Stomach (tissue), 9 donors: ENCODE results near the gene FGF14. TPM values are rescaled to one million over a fixed set of nuclear protein-coding genes. Genes with fewer than 3 reads are reported as not detected.

Experiments used
- DNase-seq, 2 donors: peaks; one replicate each; pipeline versions ENCODE4 v3.0.0 to v3.0.0-alpha.2; 2013 to 2019
- H3K27ac ChIP-seq, 5 donors: fragments of 200-600 bp in 4 of 5; sonication (generic) in 4 of 5; one replicate each; pipeline ENCODE4 v1.5.1; 2013 to 2019; ENCODE audit warnings: mild to moderate bottlenecking in 1 of 5, moderate library complexity in 1 of 5
- H3K27me3 ChIP-seq, 3 donors: fragments of 200-600 bp; sonication (generic); one replicate each; pipeline ENCODE4 v1.5.1; 2017 to 2019; ENCODE audit warnings: mixed run types in 1 of 3
- H3K36me3 ChIP-seq, 4 donors: fragments of 200-600 bp; sonication (generic); 1 replicate in 3 of 4; 2 replicates in 1 of 4; pipeline ENCODE4 v1.5.1; 2016 to 2019
- H3K4me1 ChIP-seq, 4 donors: fragments of 200-600 bp; sonication (generic); one replicate each; pipeline ENCODE4 v1.5.1; 2016 to 2019
- H3K4me3 ChIP-seq, 4 donors: fragments of 200-600 bp; sonication (generic) in 3 of 4; one replicate each; pipeline ENCODE4 v1.5.1; 2016 to 2019; ENCODE audit warnings: mild to moderate bottlenecking in 1 of 4
- H3K9me3 ChIP-seq, 4 donors: fragments of 200-600 bp; sonication (generic); one replicate each; pipeline ENCODE4 v1.5.1; 2016 to 2019
- EP300 ChIP-seq: sonication (generic); formaldehyde crosslinking; IDR thresholded peaks from one replicate; pipeline ENCODE4 v1.6.1; 2017; ENCODE audit warnings: antibody characterized with exemption
- POLR2A ChIP-seq, 4 donors: fragments of 450-650 bp; IDR thresholded peaks; one replicate each; pipeline ENCODE4 v1.6.1; 2016; ENCODE audit warnings: antibody characterized with exemption in 4 of 4, control low read depth in 2 of 4, mild to moderate bottlenecking in 1 of 4, moderate library complexity in 1 of 4
- POLR2AphosphoS5 ChIP-seq, 3 donors: sonication (generic); formaldehyde crosslinking; IDR thresholded peaks; one replicate each; pipeline ENCODE4 v1.6.1; 2016; ENCODE audit warnings: antibody characterized with exemption in 3 of 3
- WGBS, 5 donors: extraction: QIAGEN DNeasy Blood & Tissue Kit in 3 of 5; methylation state at CpG; one replicate each; pipeline versions ENCODE4 v1.1.5 to v1.1.7; 2013 to 2018; 5-methylcytosine and 5-hydroxymethylcytosine counted together
- intact Hi-C: fragments of 100-400 bp; cut with DNase I; formaldehyde crosslinking; loops from one replicate; pipeline ENCODE4 v1.15.1; 2023; ENCODE audit warnings: low total_unique reads
- polyA plus RNA-seq, 3 donors: library from polyadenylated mRNA; stranded (reverse); fragments of 200-250 nt; gene quantifications; one replicate each; pipeline ENCODE4 v1.2.3, GENCODE V29; 2013
- total RNA-seq, 5 donors: library from RNA; depleted of rRNA; stranded (reverse); fragments of >200 nt; gene quantifications; one replicate each; pipeline versions ENCODE4 v1.1.0 to v1.2.3, GENCODE V29; 2014 to 2016
- TF ChIP-seq, protein P1 (sequence below), 7 experiments: fragments of 450-650 bp in 4 of 7; fragments of 200-600 bp in 3 of 7; sonication (generic) in 3 of 7; IDR thresholded peaks; one replicate each; pipeline ENCODE4 v1.5.1; 2016 to 2019; ENCODE audit warnings: antibody characterized with exemption in 7 of 7, control low read depth in 2 of 7, mild to moderate bottlenecking in 1 of 7
- donor health status: healthy with polysubstance abuse.
- donor health status: Bipolar disorder and iron deficiency.
- donor health status: healthy.

Gene FGF14
- total and polyA plus RNA-seq, 8 donors: 0.08 to 6.6 (median 0.54) TPM

DNA sequence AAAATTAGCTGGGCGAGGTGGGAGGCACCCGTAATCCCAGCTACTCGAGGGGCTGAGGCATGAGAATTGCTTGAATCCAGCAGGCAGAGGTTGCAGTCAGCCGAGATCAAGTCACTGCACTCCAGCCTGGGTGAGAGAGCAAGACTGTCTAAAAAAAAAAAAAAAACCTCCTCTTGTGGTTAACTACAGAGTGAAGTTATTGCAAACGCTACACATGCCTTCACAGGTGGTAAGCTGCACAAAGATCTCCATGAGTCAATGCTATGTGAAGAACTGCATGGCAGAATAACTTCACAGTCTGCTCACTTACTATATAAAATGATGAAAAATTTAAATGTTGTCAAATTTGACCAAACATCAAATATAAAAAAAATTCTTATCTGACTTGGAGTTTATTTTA lies 436.8 kb downstream of the FGF14 start:
- intact Hi-C loops: no loop called here
- no peak overlapping the region for H3K27ac ChIP-seq
- H3K9me3 ChIP-seq: no peaks in the 10 kb centered on the region
- H3K27me3 ChIP-seq: no peaks in the 10 kb centered on the region
- no peak for DNase-seq
- no peaks in the 10 kb centered on the region for H3K36me3 ChIP-seq
- TF ChIP-seq, protein P1, sequence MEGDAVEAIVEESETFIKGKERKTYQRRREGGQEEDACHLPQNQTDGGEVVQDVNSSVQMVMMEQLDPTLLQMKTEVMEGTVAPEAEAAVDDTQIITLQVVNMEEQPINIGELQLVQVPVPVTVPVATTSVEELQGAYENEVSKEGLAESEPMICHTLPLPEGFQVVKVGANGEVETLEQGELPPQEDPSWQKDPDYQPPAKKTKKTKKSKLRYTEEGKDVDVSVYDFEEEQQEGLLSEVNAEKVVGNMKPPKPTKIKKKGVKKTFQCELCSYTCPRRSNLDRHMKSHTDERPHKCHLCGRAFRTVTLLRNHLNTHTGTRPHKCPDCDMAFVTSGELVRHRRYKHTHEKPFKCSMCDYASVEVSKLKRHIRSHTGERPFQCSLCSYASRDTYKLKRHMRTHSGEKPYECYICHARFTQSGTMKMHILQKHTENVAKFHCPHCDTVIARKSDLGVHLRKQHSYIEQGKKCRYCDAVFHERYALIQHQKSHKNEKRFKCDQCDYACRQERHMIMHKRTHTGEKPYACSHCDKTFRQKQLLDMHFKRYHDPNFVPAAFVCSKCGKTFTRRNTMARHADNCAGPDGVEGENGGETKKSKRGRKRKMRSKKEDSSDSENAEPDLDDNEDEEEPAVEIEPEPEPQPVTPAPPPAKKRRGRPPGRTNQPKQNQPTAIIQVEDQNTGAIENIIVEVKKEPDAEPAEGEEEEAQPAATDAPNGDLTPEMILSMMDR (IDR thresholded peaks at IDR 0.05): no peak
- TF ChIP-seq EP300: no peak
- TF ChIP-seq POLR2A (IDR thresholded peaks at IDR 0.05): no peak
- no peak for TF ChIP-seq POLR2AphosphoS5 (IDR thresholded peaks at IDR 0.05)
- no peak overlapping the region for H3K4me3 ChIP-seq
- no peaks in the 10 kb centered on the region for H3K4me1 ChIP-seq
- 61 to 81% (median 64%) methylated on average over 5 of the region's 5 CpGs for WGBS, 5 donors

DNA sequence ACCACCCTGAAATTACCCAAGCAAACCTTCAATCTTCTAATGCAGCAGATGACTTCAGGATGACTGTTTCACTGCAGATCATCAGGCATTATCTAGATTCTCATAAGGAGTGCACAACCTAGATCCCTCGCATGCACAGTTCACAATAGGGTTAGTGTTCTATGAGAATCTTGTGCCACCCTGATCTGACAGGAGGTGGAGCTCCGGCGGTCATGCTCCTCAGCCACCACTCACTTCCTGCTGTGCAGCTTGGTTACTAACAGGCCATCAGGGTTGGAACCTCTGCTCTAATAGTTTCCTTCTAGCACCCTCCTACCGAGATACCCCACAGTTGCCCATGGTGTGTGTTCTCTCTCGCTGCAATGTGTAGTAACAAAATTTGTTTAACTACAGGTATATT lies 442.8 kb downstream of the FGF14 start:
- Histone ChIP-seq H3K4me3 (no peak overlapping the region), H3K36me3 (no peaks in the 10 kb centered on the region), H3K9me3 (peaks cover 0 to 3% (median 0%) of the 10 kb centered on the region in 4 donors), H3K4me1 (no peaks in the 10 kb centered on the region), H3K27me3 (no peaks in the 10 kb centered on the region), H3K27ac (no peak overlapping the region)
- no peak for DNase-seq
- no peak for TF ChIP-seq EP300
- TF ChIP-seq, protein P1 (IDR thresholded peaks at IDR 0.05): no peak
- TF ChIP-seq POLR2A (IDR thresholded peaks at IDR 0.05): no peak
- TF ChIP-seq POLR2AphosphoS5 (IDR thresholded peaks at IDR 0.05): no peak
- 71 to 85% (median 78%) methylated on average over 5 of the region's 5 CpGs for WGBS, 5 donors
- intact Hi-C loops: no loop called here

DNA sequence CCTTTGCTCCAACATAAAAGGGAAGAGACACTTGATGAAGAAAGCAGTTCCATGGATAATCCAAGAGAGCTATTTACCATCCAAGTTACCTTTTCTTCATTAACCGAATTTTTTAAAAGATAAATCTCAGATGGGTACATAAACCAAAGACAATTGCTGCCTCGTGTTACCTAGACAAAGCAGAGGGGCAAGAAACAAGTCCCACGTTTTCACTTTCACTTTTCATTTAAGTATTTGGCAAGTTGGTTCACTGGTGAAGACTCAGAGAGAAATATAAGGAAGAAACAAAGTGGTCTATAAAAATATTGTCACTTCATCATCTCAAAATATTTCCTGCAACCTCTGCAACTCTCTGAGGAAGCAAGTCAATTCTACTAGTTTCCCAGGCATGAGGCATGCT lies 446.1 kb downstream of the FGF14 start:
- Histone ChIP-seq H3K4me1 (no peaks in the 10 kb centered on the region), H3K36me3 (no peaks in the 10 kb centered on the region), H3K4me3 (no peak overlapping the region), H3K9me3 (peaks cover 0 to 3% (median 0%) of the 10 kb centered on the region in 4 donors), H3K27me3 (no peaks in the 10 kb centered on the region), H3K27ac (no peak overlapping the region)
- no peak for DNase-seq
- intact Hi-C loops: no loop called here
- 27 to 51% (median 37%) methylated on average over 3 of the region's 3 CpGs for WGBS, 5 donors
- TF ChIP-seq POLR2AphosphoS5 (IDR thresholded peaks at IDR 0.05) (no peak), POLR2A (IDR thresholded peaks at IDR 0.05) (no peak), EP300 (no peak)
- TF ChIP-seq, protein P1 (IDR thresholded peaks at IDR 0.05): no peak

DNA sequence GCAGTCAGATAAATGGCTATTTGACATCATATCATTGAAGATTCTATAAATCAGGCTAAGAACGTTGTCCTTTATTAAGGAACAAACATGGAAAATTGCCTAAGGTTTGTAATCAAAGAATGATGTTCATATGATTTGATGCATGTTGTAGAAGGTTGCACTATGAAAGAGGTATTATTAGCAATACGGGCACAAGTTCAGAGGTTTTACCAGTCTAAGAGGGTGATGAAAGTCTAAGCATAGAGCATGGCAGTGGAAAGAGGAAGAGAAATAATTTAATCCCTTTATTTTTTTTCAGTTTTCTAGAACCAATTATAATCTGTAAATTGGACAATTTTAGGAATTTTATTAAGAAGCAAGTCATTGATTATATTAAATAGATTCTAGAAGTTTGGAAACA lies 450.7 kb downstream of the FGF14 start:
- no peak for TF ChIP-seq POLR2AphosphoS5 (IDR thresholded peaks at IDR 0.05)
- TF ChIP-seq EP300: no peak
- TF ChIP-seq, protein P1 (IDR thresholded peaks at IDR 0.05): no peak
- TF ChIP-seq POLR2A (IDR thresholded peaks at IDR 0.05): no peak
- Histone ChIP-seq H3K27me3 (no peaks in the 10 kb centered on the region), H3K9me3 (no peaks in the 10 kb centered on the region), H3K4me1 (no peaks in the 10 kb centered on the region), H3K27ac (no peak overlapping the region), H3K36me3 (no peaks in the 10 kb centered on the region), H3K4me3 (no peak overlapping the region)
- intact Hi-C loops: no loop called here
- DNase-seq: no peak
- 77 to 84% (median 83%) methylated on average over 2 of the region's 2 CpGs for WGBS, 5 donors
